GM19372 (cell line): ENCODE measurements around the gene TRPT1.

Source experiments
- ATAC-seq: cut with Tn5 transposase; IDR thresholded peaks from one replicate; pipeline ENCODE4 v1.9.1; 2021; ENCODE audit warnings: mild to moderate bottlenecking, low read depth, moderate library complexity; ENCODE audit not compliant: unreplicated experiment

Gene TRPT1

DNA sequence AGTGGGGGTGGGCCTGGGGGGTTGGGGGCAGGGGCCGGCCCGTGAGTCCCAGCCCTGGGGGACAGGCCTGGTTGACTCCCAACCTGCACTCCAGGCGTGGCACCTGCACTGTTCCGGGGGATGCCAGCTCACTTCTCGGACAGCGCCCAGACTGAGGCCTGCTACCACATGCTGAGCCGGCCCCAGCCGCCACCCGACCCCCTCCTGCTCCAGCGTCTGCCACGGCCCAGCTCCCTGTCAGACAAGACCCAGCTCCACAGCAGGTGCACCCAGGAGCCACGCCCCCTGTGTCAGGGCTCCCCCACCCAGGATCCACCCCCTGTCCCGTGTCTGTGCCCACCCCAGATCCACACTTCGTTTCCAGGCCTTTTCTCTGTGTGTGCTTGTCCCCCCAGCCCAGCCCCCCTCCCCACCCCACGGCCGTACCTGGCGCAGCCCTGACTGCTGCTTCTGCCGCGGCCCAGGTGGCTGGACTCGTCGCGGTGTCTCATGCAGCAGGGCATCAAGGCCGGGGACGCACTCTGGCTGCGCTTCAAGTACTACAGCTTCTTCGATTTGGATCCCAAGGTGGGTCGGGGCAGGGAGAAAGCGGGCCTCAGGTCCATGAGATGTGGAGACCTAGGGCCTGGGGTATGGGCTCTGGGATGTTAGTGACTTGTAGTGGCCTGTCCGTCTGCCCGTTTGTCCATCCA is 14.7 kb downstream of the TRPT1 start:
- no peak for ATAC-seq

GRCh38 chr11:64210301-64211020 is 15.5 kb downstream of the TRPT1 start:
- ATAC-seq: no peak

GRCh38 chr11:64209563-64209843 is 16.5 kb downstream of the TRPT1 start:
- no peak for ATAC-seq

- no peak for ATAC-seq
Measured at GRCh38 chr11:64208796-64209562, 17.0 kb downstream of the TRPT1 start.

GRCh38 chr11:64208086-64208795 is 17.7 kb downstream of the TRPT1 start:
- no peak for ATAC-seq

GRCh38 chr11:64207256-64208085 is 18.5 kb downstream of the TRPT1 start:
- no peak for ATAC-seq

GRCh38 chr11:64206457-64207255 is 19.3 kb downstream of the TRPT1 start, which contains the start of gene FERMT3:
Gene FERMT3, plus strand, starts transcription at chr11:64206721. Its CDS starts 644 bp downstream, at chr11:64207365.
- peak; percentile 44 for ATAC-seq

DNA sequence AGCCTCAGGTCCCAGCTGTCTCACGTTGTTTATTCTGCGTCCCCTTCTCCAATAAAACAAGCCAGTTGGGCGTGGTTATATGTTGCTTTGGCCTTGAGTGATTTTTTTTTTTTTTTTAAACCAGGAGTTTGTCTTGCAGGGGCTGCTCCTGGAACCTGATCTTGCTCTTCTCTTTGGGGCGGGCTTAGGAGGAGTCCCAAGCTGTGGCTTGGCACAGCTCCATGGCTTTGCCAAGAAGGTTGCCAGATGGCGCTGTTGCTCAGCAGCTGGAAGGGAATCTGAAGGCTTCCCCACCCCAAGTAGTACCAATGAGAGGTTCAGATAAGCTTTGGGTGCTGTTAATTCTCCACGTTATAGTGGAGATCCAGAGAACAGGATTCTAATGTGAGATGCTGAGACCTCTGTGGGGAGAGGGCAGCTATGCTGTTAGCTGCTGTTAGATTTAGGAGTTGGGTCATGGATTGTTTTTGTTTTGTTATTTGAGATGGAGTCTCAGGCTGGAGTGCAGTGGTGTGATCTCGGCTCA is 21.5 kb downstream of the TRPT1 start:
- ATAC-seq: no peak

GRCh38 chr11:64204080-64204440 is 21.9 kb downstream of the TRPT1 start:
- ATAC-seq: no peak

DNA sequence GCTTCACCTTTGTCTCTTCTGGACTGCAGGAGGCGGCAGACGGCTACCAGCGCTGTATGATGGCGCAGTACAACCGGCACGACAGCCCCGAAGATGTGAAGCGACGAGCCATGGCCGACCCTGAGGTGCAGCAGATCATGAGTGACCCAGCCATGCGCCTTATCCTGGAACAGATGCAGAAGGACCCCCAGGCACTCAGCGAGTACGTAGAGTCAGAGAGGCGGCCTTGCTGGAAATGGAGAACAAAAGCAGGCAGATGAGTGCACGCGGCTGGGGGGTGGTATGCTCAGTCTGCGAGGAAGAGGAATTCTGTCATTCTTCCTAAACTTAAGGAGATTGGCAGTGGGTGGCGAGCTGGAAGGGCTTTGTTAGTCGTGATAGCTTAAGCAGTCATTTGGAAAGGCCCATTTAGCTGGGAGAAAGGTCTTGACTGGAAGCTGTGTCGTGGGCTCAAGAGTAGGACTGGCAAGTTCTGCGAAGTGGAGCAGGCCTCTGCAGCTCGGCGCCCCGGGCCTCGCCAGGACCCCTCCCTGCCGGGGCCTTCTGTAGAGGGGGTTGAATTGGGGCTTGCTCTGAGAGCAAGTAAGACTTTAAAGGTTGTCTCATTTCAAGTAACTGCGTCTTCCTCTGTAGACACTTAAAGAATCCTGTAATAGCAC is 22.4 kb downstream of the TRPT1 start:
- ATAC-seq: no peak

GRCh38 chr11:64202992-64203391 is 23.0 kb downstream of the TRPT1 start:
- no peak for ATAC-seq

DNA sequence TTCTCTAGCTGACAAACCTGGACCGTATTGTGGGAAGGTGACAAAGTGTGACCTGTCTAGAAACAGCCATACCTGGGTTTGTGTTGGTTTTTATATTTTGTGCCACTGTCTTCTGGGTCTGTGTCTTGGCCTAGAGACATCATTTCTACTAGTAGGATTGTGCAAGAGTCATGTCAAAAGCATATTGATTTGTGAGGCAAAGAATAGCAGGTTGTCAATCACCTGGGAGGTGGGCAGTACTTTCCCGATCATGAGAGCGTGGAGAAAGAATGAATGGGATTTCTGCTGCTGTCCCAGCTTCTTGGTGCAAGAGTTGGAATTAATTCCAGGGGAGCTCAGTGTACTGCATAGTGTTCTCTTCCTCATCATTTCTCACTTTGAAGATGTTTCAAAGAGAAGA is 24.4 kb downstream of the TRPT1 start:
- ATAC-seq: no peak

DNA sequence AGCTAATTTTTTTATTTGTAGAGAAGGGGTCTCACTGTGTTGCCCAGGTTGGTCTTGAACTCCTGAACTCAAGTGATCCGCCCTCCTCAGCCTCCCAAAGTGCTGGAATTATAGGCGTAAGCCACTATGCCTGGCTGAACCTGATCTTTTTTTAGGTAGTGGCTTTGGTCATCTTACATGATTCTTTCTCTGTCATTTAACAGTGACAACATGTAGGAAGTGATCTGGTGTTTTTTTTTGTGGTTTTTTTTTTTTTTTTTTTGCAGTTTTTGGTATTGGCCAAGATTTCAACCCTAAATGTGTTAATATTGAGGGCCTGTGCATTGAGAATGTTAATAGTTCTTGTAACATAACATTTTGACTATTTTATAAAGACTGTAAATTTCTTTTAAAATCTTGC is 27.5 kb downstream of the TRPT1 start:
- no peak for ATAC-seq

DNA sequence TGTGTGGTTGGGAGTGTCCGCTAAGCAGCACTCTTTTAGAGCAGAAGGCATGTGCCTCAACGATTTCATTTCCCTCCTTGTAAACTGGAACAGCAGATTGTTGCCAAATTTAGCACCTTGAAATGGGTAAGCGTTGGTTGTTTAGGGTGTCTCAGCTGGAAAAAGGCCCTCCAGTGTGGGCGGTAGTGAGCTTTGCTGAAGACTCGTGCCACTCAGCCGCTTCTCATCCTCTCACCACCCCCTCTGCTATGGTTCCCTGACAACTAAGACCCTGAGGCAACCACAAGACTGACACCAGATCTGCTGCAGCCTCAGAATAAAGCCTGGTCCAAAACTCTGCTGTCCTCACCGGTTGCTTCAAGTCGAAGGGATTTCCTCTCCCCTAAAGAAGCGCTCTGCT is 29.4 kb downstream of the TRPT1 start:
- no peak for ATAC-seq

GRCh38 chr11:64192434-64192833 is 33.6 kb downstream of the TRPT1 start:
- no peak for ATAC-seq

GRCh38 chr11:64186492-64187165 is 39.4 kb downstream of the TRPT1 start:
- no peak for ATAC-seq

DNA sequence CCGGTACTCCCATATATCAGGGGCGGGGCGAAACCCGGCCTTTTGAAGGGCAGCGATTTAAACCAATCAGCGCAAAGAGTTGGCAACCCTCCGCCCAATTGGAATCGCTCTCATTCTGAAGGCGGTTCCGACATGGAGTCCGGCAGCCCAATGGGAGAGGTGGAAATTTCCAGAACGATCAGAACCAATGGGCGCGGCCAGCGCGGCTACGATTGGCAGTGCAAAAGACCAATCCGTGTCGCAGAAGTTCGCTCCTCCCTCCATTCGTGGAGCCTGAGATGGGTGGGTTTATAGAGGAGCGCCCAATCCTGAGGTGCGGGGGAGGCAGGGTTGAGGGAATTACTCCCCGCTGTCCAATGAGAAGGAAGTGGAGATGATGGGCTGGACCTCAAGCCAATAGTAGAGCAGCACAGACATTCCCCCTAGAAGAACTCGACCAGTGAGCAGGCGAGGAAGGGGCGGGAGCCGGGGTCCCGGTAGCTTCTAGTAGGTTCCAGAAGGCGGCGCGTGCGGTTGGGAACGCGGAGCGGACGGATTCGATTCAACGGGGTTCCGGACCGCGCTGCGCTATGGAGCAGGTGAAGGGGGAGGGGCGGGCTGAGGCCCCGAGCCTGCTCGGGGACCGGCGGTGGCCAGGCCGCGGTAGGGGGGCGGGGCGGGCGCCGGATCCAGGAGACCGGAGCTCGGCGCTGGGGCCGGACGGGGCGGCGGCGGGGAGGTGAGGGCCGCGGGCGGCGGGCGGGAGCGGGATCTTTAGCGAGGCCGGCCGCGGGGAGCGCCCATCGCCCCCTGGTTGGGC is 40.1 kb downstream of the TRPT1 start, which contains the start of gene STIP1:
Gene STIP1, plus strand, starts transcription at position 479 of the 799 bp plus-strand sequence. Its CDS starts 91 bp downstream, at position 570.
- peak; percentile 78 for ATAC-seq
